ENCODE results near the gene RANBP10.

RANBP10 gene

DNA sequence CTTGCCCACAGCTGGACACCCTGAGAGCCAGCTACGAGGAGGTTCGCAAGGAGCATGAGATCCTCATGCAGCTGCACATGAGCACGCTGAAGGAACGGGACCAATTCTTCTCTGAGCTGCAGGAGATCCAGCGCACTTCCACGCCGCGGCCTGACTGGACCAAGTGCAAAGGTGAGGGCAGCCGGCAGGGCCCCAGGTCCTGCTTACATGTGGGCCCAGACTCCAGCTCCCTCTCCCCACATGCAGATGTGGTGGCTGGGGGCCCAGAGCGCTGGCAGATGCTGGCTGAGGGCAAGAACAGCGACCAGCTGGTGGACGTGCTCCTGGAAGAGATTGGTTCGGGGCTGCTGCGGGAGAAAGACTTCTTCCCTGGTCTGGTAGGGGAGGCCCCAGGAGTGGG is 19.5 kb upstream of the RANBP10 start:
- no peak for DNase-seq

DNA sequence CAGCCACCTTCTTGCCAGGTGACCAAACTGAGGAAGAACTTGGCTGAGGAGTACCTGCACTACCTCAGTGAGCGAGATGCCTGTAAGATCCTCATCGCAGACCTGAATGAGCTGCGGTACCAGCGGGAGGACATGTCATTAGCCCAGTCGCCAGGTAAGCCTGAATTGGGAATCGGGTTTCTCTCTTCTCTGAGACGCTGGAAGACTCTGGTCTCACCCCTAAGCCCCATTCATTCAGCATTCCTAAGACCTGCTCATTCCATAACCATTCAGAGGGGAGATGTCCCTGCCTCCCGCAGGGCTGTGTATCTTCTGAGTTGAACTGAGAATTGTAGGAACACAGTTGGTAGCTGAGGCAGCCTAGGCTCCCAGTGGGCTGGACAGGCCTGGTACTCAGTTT is 18.8 kb upstream of the RANBP10 start:
- no peak for DNase-seq

DNA sequence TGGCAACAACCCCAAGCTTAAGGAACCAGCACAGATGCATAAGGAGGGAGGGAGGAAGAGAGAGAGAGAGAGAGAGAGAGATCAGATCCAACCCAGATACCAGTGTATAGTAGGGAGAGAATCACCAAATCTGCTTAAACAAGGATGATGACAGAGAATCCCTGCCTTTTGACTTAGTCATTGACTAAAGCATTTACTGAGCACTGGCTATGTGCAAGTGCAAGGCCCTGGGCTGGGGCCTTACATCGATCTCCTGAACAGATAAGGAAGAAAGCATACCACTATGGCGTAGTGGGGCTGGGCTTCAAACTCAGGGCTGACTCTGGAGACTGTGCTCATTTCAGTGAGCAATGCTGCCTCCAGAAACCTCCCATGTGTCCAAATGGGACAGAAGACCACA is 16.2 kb upstream of the RANBP10 start:
- peak; percentile 84 for DNase-seq

DNA sequence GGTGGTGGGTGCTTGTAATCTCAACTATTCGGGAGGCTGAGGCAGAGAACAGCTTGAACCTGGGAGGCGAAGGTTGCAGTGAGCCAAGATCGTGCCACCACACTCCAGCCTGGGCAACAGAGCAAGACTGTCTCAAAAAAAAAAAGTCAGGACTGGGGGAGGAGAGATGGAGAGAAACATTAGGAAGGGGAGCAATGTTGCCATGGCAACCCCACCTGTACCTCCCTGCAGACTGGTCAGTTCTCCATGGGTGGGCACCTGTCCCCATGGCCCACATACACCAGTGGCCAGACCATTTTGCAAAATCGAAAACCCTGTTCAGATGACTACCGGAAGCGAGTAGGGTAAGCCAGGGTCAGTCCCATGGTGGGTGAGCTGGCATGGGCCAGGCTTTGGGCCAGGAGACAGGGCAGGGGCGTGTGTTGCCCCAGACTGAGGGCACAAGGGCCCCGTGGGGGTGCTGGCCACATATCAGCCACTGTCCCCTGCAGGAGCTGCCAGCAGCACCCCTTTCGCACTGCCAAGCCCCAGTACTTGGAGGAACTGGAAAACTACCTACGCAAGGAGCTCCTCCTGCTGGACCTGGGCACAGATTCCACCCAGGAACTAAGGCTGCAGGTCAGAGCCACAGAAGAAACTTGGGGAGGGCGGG is 14.4 kb upstream of the RANBP10 start:
- DNase-seq = no peak

DNA sequence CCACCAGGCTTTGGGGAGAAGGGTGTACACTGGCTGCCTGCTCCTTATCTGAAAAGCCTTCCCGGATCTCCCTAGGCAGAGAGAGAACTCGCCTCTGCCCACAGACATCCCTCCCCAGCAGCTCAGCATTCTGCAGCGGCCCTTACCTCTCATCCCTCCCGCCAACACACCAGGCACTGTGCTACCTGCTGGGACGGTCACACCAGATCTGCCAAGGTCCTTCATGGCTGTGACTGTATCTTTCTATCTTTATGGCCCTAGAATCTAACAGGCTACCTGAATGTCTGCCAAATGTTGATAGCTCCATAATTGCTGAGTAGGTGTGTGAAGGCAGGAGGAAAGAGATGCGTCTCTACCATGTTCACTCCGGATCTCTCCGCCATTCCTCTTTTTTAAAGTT is 8.2 kb upstream of the RANBP10 start:
- DNase-seq = no peak

DNA sequence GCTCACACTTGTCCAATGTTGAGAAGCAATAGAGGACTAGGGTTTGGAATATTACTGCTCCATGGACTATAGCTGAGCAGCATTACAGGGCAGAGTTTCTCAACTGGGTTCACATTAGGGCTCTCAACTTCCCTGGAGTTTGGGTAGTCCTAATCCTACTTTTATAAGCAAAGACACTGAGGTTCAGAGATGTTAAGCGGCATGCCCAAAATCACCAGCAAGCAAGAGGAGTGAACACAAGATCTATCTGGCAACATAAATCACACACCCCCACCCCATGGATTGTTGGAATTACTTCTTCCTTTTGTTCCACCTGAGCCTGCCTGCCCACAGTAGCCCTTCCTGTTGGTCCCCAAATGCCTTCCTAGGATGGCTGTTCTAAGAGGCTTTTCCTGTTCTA is 5.5 kb upstream of the RANBP10 start:
- DNase-seq = no peak

DNA sequence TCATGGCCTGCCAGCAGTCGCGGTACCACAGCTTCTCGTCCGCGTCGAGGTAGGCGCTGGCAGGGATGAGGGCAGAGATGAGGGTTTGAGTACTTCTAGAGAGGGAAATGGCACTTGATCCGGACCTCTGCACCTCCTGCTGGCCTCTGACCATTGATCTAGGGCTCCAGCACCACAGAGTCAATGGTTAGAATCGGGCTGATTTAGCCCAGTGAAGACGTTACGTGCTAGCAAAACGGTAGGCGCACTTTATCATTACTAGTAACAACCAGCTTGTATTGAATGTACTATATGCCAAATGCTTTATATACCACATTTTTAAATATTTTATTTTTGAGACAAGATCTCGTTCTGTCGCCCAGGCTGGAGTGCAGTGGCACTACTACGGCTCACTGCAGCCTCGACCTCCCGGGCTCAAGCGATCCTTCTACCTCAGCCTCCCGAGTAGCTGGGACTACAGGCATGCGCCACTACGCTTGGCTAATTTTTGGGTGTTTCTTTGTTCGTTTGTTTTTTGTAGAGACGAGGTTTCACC is 855 bp upstream of the RANBP10 start:
- no peak for DNase-seq

DNA sequence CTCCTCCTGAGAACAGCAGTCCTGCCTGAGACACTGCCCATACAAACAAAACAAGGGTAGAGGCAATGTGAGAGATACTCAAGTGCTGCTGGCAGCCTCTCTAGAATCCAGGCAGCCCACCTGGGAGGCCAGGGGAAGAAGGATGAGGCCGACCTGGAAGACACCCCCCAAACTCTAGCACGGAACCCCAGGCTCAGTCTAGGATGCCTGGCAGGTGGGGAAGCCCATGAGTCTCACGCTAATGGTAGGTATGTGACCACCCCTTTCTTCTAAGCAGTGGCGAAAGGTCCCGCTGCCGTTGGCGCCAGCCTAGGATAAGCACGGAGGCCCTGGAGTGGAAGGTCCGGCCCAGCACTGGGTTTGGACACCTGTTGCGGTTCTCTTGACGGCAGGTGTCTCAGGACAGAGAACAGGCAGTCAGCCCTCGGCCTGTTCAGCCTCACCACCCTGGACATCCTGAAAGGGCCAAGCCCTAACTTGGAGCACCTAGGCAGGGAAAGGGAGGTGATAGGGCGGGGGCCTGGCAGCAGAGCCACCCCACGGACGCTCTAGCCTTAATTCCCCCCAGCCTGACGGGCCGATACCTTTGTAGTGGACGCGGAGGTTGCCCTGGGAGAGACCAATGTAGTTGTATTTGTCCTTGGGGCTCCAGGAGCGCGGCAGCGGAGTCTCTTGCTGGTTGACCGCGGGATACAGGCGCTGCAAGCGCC is 487 bp downstream of the RANBP10 start:
- DNase-seq = no peak

DNA sequence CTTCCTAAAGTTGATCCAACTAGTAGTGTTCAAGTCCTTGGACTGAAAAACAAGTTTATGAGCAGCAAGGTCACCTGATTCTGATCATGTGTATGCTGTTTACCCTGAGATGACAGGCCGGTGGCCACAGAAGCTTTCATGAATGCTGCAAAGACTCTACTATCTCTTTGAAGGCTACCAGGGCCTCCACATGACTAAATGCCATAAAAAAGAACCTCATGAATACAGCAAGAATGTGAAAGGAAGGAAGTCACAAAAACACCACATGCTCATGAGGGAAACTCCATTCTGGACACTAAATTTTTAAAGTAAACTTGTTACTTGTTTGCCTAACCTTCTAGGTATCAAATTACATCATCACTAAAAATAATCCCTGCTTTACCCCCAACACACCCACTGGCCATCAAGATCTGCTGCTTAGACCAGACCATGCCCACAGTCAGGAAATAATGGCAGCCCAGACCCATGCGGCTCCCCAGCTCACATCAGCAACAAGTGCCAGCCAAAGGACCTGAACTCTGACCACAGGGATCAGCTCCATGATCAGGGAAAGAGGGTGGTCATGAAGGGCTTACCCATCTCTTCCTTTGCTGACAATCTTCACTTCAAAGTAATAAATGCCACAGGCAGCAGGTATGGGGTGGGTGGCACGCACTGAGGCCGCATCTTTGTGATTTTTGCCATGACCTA is 1.4 kb downstream of the RANBP10 start:
- DNase-seq = no peak

DNA sequence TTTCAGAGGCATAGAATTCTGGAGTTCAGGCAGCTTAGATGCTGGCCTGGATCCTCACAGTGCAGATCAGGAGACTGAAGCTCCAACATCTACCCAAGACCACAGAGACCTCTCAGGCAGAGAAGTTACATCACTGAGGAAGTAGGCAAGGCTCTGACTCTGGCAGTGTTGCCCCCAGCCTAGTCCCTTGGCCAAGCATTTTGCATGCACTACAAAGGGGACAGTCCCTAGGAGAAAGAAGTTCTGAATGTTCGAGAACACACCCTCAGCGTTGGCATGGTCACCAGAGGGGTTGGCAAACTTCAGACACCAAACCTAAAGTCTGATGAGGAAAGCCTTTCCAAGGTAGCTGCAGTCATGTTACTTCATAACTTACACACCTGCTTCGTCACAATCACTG is 2.5 kb downstream of the RANBP10 start:
- no peak for DNase-seq

DNA sequence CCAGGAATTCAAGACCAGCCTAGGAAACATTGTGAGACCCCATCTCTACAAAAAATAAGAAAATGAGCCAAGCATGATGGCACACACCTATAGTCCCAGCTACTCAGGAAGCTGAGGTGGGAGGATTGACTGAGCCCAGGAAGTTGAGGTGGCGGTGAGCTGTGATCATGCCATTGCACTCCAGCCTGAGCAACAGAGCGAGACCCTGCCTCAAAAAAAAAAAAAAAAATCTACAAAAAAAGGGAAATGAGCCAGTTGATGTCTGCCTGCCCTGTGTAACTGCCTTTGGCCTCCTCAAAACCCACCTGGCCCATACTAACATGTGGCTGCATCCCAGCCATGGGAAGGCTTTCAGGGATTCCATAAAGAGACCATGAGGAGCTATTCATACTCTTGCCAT is 4.5 kb downstream of the RANBP10 start:
- no peak for DNase-seq

DNA sequence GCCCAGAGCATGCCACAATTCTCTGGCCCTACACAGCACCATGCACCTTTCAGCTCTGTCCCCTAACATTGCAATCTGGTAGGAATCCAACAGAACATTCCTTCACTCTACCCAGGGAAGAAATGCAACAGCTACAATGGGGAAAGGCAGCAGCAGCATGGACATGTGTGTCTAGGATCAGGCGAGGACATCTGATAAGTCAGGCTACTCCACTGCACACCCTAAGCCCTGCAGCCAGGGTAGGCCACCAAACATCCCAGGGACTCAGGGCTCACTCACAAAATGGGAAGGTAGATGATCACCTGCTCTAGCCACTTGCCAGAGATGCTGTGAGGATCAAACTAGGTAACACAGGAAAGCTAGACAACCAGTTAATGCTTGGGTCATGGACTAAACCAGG is 5.1 kb downstream of the RANBP10 start:
- DNase-seq = no peak

DNA sequence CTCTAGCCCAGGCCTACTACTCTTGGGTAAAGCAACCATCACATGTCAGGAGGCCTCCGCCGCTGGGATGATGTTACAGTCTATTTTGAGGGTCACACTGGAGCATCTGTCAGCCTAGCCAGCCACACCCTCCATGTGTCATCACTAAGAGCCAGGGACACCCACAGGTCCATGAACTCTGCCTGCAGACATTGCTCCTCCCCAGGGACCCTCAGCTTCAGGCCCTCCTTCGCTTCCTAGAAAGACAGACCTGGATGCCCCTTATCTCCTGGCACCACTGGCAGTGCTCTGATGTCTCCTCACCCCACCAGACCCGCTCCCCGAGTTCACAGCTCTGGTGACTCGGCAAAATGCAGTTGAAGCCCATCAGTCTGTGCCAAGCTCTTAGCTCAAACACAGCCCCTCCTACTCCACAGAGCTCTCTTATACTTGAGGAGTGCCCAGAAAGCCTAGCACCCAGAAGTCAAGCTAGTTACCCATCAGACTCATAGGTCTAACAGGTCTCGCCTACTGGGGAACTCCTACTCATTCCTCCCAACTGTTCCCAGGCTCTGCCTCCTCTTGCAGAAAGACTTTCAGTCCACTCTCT is 5.9 kb downstream of the RANBP10 start:
- no peak for DNase-seq

DNA sequence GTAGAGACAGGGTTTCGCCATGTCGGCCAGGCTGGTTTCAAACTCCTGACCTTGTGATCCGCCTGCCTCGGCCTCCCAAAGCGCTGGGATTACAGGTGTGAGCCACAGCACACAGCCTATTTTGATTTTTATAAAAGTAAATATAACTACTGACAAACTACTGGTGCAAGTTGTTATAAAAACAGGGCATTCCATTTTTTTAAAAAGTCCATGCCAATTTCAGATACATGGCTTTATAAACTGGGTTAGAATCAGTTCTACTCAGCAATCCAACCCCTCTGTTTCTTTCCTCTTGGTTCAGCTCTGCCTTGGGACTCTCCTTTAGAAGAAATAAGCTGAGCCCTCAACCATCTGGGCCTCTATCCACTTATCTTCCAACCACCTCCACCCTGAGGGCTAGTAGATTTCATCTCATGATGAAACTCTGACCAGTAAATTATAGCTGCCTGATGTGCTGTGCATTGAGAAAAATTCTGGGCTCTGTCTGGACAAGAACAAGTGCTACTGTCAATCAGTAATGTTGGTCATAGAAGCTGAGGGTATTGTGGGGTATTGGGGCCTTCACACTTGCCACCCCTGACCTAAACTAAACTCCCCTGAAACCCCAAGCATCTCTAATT is 10.2 kb downstream of the RANBP10 start:
- DNase-seq = no peak

DNA sequence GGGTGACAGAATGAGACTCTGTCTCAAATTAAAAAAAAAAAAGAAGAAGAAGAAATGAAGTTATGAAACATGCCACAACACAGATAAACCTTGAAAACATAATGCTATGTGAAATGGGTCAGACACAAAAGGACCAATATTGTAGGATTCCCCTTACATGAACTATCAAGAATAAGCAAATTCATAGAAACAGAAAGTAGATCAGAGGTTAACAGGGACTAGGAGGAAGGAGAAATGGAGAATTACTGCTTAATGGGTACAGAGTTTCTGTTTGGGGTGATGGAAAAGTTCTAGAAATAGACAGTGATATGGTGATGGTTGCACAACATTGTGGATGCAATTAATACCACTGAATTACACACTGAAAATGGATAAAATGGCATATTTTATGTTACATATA is 16.3 kb downstream of the RANBP10 start:
- DNase-seq = no peak

DNA sequence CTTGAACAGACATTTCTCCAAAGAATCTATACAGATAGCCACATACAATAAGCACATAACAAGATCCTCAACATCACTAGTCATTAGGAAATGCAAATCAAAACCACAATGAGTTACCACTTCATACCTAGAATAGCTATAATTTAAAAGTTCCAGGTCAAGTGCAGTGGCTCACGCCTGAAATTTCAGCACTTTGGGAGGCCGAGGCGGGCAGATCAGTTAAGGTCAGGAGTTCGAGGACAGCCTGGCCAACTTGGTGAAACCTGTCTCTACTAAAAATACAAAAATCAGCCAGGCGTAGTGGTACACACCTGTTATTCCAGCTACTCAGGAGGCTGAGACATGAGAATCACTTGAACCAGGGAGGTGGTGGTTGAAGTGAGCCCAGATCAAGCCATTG is 19.9 kb downstream of the RANBP10 start:
- DNase-seq = no peak

DNA sequence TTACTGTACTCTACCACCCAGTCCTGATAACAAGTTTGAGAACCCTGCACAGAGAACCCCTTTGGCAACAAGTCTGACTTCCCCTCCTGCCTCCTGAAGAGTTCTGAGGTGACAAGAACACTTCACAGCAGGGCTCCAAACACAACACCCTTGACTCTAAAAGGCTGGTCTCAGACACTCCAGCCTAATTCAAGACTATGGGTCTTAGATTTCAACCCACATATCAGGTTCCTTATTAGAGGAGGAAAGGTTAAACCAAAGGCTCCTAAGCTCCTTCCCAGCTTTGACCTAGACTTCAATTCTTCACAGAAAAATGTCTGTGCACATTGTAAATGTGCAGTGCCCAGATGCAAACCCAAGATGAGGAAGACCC is 23.0 kb downstream of the RANBP10 start:
- DNase-seq = no peak

DNA sequence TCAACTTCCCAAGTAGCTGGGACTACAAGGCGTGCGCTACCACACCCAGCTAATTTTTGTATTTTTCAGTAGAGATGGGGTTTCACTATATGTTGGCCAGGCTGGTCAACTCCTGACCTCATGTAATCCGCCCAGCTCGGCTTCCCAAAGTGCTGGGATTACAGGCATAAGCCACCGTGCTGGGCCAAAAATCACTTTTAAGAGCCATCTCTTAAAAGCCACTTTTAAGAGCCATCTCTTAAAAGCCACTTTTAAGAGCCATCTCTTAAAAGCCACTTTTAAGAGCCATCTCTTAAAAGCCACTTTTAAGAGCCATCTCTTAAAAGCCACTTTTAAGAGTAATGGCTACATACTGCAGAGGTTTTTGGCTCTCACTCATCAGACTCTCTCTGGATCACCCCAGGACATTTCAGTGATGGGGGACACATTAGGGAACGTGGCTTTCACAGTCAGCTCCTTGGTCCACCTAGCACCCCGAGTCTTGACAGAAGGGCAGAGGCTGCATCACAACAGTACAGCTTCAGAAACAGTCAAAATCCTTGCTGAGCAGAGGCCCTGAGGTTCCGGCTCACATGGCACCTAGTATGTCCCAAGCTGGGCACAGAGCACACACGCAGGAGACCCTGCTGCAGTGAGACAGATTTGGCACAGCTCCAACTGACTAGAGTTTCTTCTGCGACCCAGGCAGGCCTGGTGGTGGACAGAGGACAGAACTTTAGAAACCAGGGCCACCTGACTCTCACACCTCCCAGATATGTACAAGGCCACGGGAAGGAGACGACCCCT is 23.6 kb downstream of the RANBP10 start:
- DNase-seq = peak; percentile 89

DNA sequence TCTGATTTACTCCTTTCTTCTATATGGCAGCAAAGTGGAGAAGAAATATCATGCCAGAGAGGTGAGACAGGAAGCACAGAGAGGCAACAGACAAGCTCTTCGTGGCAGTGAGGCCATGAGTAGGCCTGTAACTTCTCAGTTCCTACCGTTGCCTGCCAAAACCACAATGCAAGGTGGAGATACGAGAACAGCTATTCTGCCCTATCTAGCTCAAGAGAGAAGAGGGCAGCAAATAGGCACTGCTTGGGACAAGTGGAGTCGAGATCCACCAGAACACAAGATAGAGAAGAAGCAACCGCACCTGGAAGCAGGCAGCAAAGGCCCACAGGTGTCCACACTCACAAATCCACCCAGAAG is 24.8 kb downstream of the RANBP10 start:
- peak; percentile 39 for DNase-seq

DNA sequence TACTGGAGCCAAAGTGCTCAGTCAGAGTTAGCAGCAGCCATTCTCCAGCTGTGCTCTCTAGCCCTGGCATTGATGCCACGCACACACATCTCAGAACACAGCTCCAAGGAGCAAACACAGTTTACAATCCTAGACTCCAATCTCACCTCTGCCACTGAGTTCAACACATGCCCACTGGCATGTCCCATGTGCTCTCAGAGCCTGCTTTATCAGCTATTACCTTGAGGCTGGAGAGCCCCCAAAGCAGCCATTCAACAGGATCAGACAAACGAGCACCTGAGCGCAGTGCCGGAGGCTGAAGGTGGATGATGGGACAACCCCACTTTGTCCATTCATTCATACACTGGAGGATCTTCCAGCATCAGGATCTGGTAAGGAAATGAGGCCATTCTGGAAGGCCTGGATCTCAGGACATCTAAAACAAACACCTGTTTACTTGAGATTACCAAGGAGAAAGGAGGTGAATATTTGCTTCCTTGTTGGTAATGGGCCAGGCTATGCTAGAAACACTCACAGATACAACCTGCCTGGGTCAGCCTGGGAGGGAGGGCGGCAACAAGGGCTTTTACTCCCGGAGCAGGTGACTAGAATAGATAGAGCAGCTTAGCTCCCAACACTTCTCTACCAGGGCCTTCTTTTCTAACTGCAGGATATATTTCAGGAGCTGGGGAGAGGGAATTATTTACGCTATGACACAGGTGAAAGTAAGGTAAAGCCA is 25.4 kb downstream of the RANBP10 start:
- DNase-seq = no peak

DNA sequence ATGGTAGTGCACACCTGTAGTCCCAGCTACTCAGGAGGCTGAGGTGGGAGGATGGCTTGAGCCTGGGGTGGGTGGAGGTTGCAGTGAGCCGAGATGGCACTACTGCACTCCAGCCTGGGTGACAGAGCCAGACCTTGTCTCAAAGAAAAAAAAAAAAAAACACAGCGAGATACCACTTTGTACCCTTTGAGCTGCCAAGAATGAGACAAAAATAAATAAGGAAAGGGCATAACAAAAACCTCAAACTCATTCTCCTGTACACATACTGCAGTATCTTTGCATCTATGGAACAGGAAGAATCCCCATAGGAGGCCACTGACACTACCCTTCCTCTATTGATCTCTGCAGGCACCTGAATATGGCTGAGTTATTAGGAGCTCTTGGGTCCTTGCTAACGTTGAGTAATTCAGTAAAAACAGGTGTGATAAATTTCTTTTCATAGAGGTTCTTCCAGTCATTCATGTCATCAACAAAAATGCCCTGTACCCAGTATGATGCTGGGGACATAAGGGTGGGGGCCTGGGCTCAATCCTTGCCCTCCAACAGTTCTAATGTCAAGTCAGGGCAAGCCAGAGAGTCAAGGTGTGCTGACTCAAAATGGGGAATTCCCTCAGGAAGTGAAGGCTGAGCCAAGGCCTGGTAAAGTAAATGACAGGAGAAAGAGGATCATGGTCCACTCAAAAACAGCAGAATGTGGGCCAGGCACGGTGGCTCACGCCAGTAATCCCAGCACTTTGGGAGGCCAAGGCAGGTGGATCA is 26.9 kb downstream of the RANBP10 start:
- DNase-seq = peak; percentile 33

Data from islet precursor cell (in vitro differentiated cells).